Erythroblast (primary cell): ENCODE results near the gene SLC1A6.

Experiments
- DNase-seq, 2 experiments: peaks; one replicate each; lab custom pipeline; 2025; lab: John Stamatoyannopoulos, UW
- GATA1 ChIP-seq: IDR thresholded peaks from 2 replicates; pipeline ENCODE4 v1.6.1; 2011; ENCODE audit warnings: low read depth, mild to moderate bottlenecking, control low read depth, low read length, moderate library complexity
- POLR2A ChIP-seq: IDR thresholded peaks from 2 replicates; pipeline ENCODE4 v1.6.1; 2011; ENCODE audit warnings: mild to moderate bottlenecking, low read length

SLC1A6 gene

DNA sequence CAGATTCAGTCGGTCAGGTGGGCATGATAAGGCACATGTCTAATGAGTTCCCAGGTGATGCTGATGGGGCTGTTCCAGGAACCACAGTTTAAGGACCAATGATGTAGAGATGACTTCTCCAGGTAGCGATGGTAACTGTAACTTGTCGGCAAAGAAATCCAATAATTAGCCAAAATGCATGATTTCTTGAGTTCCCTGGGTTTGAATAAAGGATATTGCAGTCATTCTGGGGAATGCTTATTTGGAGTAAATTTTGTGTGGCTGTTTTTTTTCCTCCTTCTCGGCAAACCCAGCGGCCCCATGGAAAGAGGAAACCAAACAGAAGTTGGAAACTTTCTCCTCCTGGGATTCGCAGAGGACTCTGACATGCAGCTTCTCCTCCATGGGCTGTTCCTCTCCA is 38.5 kb downstream of the SLC1A6 start, which contains the start of gene OR7C2:
Gene OR7C2, plus strand, starts transcription at position 301 of the 400 bp plus-strand sequence. Its CDS starts 0 bp downstream, at position 301.
- DNase-seq, result no peak

DNA sequence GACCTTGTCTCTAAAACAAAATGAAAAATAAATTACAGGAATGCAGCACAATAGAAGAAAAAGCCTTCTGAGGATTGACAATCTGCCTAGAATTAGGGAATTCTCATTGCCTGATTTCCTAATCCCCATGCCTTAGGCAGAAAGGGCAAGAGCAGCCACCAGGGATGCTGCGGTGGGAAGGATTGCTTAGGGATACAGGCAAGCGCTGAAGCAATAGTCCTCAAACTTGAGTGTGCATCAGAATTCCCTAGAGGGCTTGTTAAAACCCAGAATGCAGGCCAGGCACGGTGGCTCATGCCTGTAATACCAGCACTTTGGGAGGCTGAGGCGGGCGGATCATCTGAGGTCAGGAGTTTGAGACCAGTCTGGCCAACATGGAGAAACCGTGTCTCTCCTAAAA is 39.4 kb downstream of the SLC1A6 start:
- no peak for DNase-seq
- TF ChIP-seq POLR2A, result no peak
- no peak for TF ChIP-seq GATA1

More for the DNA sequence above, 38.5 kb downstream of the SLC1A6 start, which contains the start of gene OR7C2:
- TF ChIP-seq GATA1 (no peak), POLR2A (no peak)

DNA sequence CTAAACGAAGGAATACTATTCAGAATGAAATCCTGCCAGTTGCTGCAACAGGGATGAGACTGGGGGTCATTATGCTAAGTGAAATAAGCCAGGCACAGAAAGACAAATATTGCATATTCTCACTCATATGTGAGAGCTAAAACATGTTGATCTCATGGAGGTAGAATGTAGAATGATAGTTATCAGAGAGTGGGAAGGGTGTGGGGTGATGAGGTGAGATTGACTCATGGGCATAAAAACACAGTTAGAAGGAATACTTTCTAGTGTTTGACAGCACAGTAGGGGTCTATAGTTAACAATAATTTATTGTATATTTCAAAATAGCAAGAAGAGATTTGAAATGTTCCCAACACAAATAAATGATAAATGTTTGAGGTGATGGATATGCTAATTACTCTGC is 46.2 kb downstream of the SLC1A6 start:
- DNase-seq, result no peak
- TF ChIP-seq GATA1 (no peak), POLR2A (no peak)

DNA sequence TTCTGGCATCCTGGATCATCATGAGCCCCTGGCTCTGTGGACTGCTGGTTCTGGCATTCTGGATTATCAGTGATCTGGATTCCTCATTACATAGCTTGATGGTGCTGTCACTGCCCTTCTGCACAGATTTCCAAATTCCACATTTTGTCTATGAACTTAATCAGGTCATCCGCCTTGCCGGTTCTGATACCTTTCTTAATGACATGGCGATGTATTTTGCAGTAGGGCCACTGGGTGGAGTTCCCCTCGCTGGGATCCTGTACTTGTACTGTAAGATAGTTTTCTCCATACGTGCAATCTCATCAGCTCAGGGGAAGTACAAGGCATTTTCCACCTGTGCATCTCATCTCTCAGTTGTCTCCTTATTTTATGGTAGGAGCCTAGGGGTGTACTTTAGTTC is 62.8 kb downstream of the SLC1A6 start:
- DNase-seq, result no peak
- TF ChIP-seq GATA1, result no peak
- TF ChIP-seq POLR2A, result no peak

DNA sequence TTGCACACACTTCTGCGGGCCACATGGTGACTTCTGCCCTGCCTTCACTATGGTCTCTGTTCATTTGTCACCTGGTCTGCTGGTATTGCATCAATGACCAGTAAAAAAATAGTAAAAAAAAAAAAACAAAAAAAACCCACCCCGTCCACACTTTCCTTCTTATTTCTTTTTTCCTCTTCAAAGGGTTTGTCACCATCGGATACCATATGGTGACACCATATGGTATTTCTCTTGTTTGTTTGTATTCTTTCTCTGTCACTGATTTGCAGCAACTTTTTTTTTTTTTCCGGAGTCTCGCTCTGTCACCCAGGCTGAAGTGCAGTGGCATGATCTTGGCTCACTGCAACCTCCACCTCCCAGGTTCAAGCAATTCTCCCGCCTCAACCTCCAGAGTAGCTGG is 64.5 kb downstream of the SLC1A6 start:
- DNase-seq, result no peak
- TF ChIP-seq GATA1, result no peak
- TF ChIP-seq POLR2A, result no peak

DNA sequence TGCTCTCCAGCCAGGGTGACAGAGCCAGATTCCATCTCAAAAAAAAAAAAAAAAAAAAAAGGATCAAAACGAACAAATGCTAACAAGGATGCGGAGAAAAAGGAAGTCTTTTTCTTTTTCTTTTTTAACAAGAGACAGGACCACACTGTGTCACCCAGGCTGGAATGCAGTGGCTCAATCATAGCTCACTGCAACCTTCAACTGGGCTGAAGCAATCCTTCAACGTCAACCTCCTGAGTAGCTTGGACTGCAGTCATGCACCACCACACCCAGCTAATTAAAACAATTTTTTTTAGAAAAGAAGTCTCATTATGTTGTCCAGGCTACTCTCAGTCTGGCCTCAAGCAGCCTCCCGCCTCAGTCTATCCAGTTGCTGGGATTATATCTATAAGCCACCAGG is 73.0 kb downstream of the SLC1A6 start:
- TF ChIP-seq POLR2A, result no peak

DNA sequence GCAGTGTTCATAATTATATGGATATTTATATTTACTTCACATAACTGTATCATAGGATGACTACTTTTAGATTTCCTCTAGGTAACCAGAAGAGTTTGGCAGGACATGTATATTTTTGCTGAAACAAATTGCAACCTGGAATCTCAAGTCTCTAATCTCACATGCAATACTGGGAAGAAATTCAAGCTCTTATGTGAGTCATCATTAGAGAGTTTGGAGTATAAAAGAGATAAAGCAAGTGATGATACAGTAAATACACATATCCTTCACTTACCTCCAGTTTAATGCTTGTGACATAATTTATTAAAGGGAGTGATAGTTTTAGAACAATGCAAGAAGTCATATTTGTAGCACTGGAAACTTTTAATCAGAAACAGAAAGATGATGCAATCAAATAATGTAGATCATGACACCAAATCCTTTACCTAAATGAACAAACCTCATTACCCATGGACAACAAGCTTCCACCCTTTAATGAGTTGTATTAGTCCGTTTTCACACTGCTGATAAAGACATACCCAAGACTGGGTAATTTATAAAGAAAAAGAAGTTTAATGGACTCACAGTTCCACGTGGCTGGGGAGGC is 77.9 kb downstream of the SLC1A6 start:
- TF ChIP-seq POLR2A, result no peak
- no peak for TF ChIP-seq GATA1
- DNase-seq, result no peak

More for the DNA sequence above, 73.0 kb downstream of the SLC1A6 start:
- no peak for DNase-seq
